Activated CD8-positive, alpha-beta T cell treated with anti-CD3 and anti-CD28 coated beads for 36 hours (primary cell): Measurements from ENCODE around the gene ALAS2. TPM values are rescaled to one million over a fixed set of nuclear protein-coding genes. Genes with fewer than 3 reads are reported as not detected.
"Not testable (repeated sequence)": the region's sequence is repeated elsewhere in the genome, so short reads cannot be mapped to it uniquely, and the experiment has no call there.

Experiments
- ATAC-seq: fragments of 200-7000 bp; cut with Tn5 transposase; one replicate; pipeline ENCODE4 v1.10.0; 2021; ENCODE audit warnings: mild to moderate bottlenecking, moderate library complexity
- CTCF ChIA-PET: fragments of 350-600 bp; sonication (Branson Sonifier 250); formaldehyde crosslinking; loops from one replicate; lab custom pipeline; 2021; ENCODE audit warnings: antibody characterized with exemption; lab: Charles Lee
- POLR2A ChIA-PET: fragments of 350-600 bp; sonication (Branson Sonifier 250); formaldehyde crosslinking; loops from one replicate; lab custom pipeline; 2021; ENCODE audit warnings: antibody characterized with exemption; lab: Charles Lee
- DNase-seq: peaks from one replicate; pipeline ENCODE4 v3.0.0-alpha.2; 2020
- H3K27ac Mint-ChIP-seq: one replicate; pipeline ENCODE4 v1.8.0; 2021; ENCODE audit warnings: mild to moderate bottlenecking, mixed read lengths
- H3K27me3 Mint-ChIP-seq: one replicate; pipeline ENCODE4 v1.8.0; 2021; ENCODE audit warnings: mixed read lengths
- H3K36me3 Mint-ChIP-seq: one replicate; pipeline ENCODE4 v1.8.0; 2021; ENCODE audit warnings: low read depth, mixed read lengths
- H3K4me1 Mint-ChIP-seq: one replicate; pipeline ENCODE4 v1.8.0; 2021; ENCODE audit warnings: low read depth, mixed read lengths
- H3K4me3 Mint-ChIP-seq: one replicate; pipeline ENCODE4 v1.8.0; 2021; ENCODE audit warnings: mild to moderate bottlenecking, moderate library complexity, mixed read lengths
- H3K9me3 Mint-ChIP-seq: one replicate; pipeline ENCODE4 v1.8.0; 2021; ENCODE audit warnings: mixed read lengths
- CTCF ChIP-seq: fragments of 200-600 bp; IDR thresholded peaks from one replicate; pipeline ENCODE4 v1.8.0; 2022; ENCODE audit warnings: antibody characterized with exemption, mild to moderate bottlenecking
- intact Hi-C: fragments of 100-400 bp; cut with micrococcal nuclease; formaldehyde crosslinking; loops from one replicate; pipeline ENCODE4 v1.10.0; 2022
- total RNA-seq, 2 experiments: library from RNA; stranded (reverse); gene quantifications; one replicate each; pipeline ENCODE4 v1.2.3, GENCODE V29; 2021

ALAS2 gene, protein sequence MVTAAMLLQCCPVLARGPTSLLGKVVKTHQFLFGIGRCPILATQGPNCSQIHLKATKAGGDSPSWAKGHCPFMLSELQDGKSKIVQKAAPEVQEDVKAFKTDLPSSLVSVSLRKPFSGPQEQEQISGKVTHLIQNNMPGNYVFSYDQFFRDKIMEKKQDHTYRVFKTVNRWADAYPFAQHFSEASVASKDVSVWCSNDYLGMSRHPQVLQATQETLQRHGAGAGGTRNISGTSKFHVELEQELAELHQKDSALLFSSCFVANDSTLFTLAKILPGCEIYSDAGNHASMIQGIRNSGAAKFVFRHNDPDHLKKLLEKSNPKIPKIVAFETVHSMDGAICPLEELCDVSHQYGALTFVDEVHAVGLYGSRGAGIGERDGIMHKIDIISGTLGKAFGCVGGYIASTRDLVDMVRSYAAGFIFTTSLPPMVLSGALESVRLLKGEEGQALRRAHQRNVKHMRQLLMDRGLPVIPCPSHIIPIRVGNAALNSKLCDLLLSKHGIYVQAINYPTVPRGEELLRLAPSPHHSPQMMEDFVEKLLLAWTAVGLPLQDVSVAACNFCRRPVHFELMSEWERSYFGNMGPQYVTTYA
- not detected for total RNA-seq

GRCh38 chrX:55030271-55031205 lies at the start of gene ALAS2:
Gene ALAS2, minus strand, starts transcription at chrX:55030977. Its CDS starts 4,977 bp downstream, at chrX:55026000.
- Mint-ChIP-seq H3K27me3 (no peaks in the 10 kb centered on the region), H3K4me1 (peaks cover 4% of the 10 kb centered on the region), H3K36me3 (no peaks in the 10 kb centered on the region), H3K4me3 (no peak within 1 kb of the TSS), H3K9me3 (no peaks in the 10 kb centered on the region), H3K27ac (no peak within 1 kb of the TSS)
- ATAC-seq (no peak), DNase-seq (no peak)
- no peak for TF ChIP-seq CTCF
- POLR2A ChIA-PET, result no interaction called here
- CTCF ChIA-PET, result no interaction called here
- intact Hi-C loops, result no loop called here

DNA sequence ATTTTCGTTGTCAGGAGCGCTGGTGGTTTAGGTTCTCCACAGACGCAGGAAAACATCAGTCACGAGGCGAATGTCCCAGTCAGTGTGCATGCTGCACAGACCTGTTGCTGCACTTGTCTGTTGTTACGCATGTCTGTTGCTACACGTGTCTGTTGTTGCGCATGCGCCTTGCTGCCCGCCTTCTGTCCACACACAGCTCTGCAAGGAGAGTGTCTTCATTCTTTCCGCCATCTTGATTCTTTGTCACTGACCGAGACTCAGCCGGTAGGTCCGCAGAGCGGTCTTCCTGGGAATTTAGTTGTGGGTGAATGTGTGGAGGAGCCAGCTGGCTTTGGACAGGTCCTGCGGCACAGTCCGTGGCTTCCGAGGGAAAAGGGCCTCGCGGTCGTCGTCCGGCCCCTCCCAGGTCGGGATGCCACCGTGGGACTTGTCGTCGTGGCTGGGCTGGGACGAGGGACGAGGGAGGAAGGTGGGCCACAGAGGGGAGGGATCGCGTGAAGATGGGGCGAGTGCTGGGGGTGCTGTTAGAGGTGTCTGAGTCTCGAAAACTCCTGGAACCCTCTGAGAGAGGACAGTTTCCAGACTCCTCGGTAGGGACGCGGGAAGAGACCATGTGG lies 44.2 kb upstream of the ALAS2 start, which contains the start of gene PAGE2B:
Gene PAGE2B, plus strand, starts transcription at position 180 of the 617 bp plus-strand sequence. CDS start 1,012 bp downstream, outside the sequence.
- H3K4me3 Mint-ChIP-seq, result no peak within 1 kb of the TSS
- ATAC-seq (no peak), DNase-seq (no peak)
- no peaks in the 10 kb centered on the region for H3K4me1 Mint-ChIP-seq
- ChIA-PET CTCF (no interaction called here), POLR2A (no interaction called here)
- no peaks in the 10 kb centered on the region for H3K9me3 Mint-ChIP-seq
- no peak within 1 kb of the TSS for H3K27ac Mint-ChIP-seq
- no peaks in the 10 kb centered on the region for H3K36me3 Mint-ChIP-seq
- no peaks in the 10 kb centered on the region for H3K27me3 Mint-ChIP-seq
- TF ChIP-seq CTCF, result no peak
- intact Hi-C loops, result no loop called here

GRCh38 chrX:55072286-55072685 lies 41.5 kb upstream of the ALAS2 start:
- Mint-ChIP-seq H3K27ac (no peak overlapping the region), H3K27me3 (peaks cover 3% of the 10 kb centered on the region), H3K36me3 (no peaks in the 10 kb centered on the region), H3K4me1 (no peaks in the 10 kb centered on the region), H3K9me3 (no peaks in the 10 kb centered on the region), H3K4me3 (no peak overlapping the region)
- POLR2A ChIA-PET, result no interaction called here
- intact Hi-C loops, result no loop called here
- DNase-seq (no peak), ATAC-seq (no peak)
- CTCF ChIA-PET, result no interaction called here
- TF ChIP-seq CTCF, result no peak

GRCh38 chrX:55067180-55067579 lies 36.4 kb upstream of the ALAS2 start:
- ATAC-seq, H3K4me1 Mint-ChIP-seq, H3K27me3 Mint-ChIP-seq, H3K4me3 Mint-ChIP-seq, CTCF ChIA-PET, H3K27ac Mint-ChIP-seq, H3K36me3 Mint-ChIP-seq, POLR2A ChIA-PET, intact Hi-C loops, DNase-seq, H3K9me3 Mint-ChIP-seq: not testable (repeated sequence)
